Ovary (tissue), 9 donors: ENCODE results near the gene MMP3. TPM values are rescaled to one million over a fixed set of nuclear protein-coding genes. Genes with fewer than 3 reads are reported as not detected.

Experiments
- DNase-seq, 5 donors: peaks; one replicate each; pipeline ENCODE4 v3.0.0-alpha.2; 2019 to 2020
- H3K27ac ChIP-seq, 2 donors: fragments of 200-600 bp; one replicate each; pipeline versions ENCODE4 v1.5.1 to v1.8.0; 2019 to 2022
- H3K27me3 ChIP-seq: fragments of 200-600 bp; one replicate; pipeline ENCODE4 v1.8.0; 2022
- H3K36me3 ChIP-seq: fragments of 200-600 bp; sonication (generic); one replicate; pipeline ENCODE4 v1.5.1; 2019
- H3K4me1 ChIP-seq: one replicate; pipeline ENCODE4 v1.8.1; 2013; ENCODE audit warnings: mild to moderate bottlenecking, moderate library complexity; ENCODE audit not compliant: insufficient read depth
- H3K4me3 ChIP-seq: fragments of 200-600 bp; sonication (generic); one replicate; pipeline ENCODE4 v1.5.1; 2017
- H3K9me3 ChIP-seq, 2 donors: fragments of 200-600 bp in 1 of 2; sonication (generic) in 1 of 2; one replicate each; pipeline versions ENCODE4 v1.5.1 to v1.8.1; 2013 to 2019; ENCODE audit warnings: mild to moderate bottlenecking in 1 of 2, moderate library complexity in 1 of 2
- EP300 ChIP-seq: sonication (generic); formaldehyde crosslinking; IDR thresholded peaks from one replicate; pipeline ENCODE4 v1.6.1; 2017; ENCODE audit warnings: antibody characterized with exemption
- POLR2A ChIP-seq: fragments of 450-650 bp; IDR thresholded peaks from one replicate; pipeline ENCODE4 v1.6.1; 2017; ENCODE audit warnings: antibody characterized with exemption, mild to moderate bottlenecking, moderate library complexity
- whole genome bisulfite sequencing, 3 donors: extraction: QIAGEN DNeasy Blood & Tissue Kit in 1 of 3; methylation state at CpG; one replicate each; pipeline versions ENCODE4 v1.1.5 to v1.1.7; 2013 to 2017; 5-methylcytosine and 5-hydroxymethylcytosine counted together
- intact Hi-C, 4 donors: fragments of 100-400 bp; cut with DNase I; formaldehyde crosslinking; loops; one replicate each; pipeline versions ENCODE4 v1.11.0 to v1.15.1; 2022 to 2023
- polyA plus RNA-seq, 2 donors: library from polyadenylated mRNA; stranded (reverse); fragments of 200-250 nt in 1 of 2; fragments of 350-450 nt in 1 of 2; fragmentation: Illumina TruSeq in 1 of 2; extraction: RNeasy Lipid Tissue Mini Kit (QIAGEN cat#74804) in 1 of 2; gene quantifications; one replicate each; pipeline ENCODE4 v1.2.3, GENCODE V29; 2013 to 2014
- total RNA-seq, 7 donors: library from RNA; depleted of rRNA in 2 of 7; stranded (reverse); fragments of >200 nt in 2 of 7; fragmentation: NEBNext Ultra II Directional in 3 of 7; extraction: Animal tissue kit (Norgen Biotek cat#: 25700) in 3 of 7; gene quantifications; one replicate each; pipeline versions ENCODE4 v1.1.0 to v1.2.4, GENCODE V29; 2016 to 2023
- TF ChIP-seq, protein P1 (sequence below), 3 donors: fragments of 450-650 bp in 2 of 3; fragments of 200-600 bp in 1 of 3; IDR thresholded peaks; one replicate each; pipeline versions ENCODE4 v1.5.1 to v1.8.0; 2016 to 2022; ENCODE audit warnings: antibody characterized with exemption in 3 of 3, mild to moderate bottlenecking in 1 of 3
- donor health status: DM: no; HTN: no; CAD: no; lungs with moderate emphysema.
- donor health status: DM: no; HTN: no; CAD: no.
- donor health status: Bipolar disorder and iron deficiency.
- donor health status: DM: yes; HTN: yes; CAD: no.
- donor health status: DM: no; HTN: no; CAD: no.
- donor health status: DM: yes; HTN: yes; CAD: no.

The MMP3 gene
- total and polyA plus RNA-seq, 9 donors, result 0.04 to 0.37 (median 0.35) TPM; not detected in 6

DNA sequence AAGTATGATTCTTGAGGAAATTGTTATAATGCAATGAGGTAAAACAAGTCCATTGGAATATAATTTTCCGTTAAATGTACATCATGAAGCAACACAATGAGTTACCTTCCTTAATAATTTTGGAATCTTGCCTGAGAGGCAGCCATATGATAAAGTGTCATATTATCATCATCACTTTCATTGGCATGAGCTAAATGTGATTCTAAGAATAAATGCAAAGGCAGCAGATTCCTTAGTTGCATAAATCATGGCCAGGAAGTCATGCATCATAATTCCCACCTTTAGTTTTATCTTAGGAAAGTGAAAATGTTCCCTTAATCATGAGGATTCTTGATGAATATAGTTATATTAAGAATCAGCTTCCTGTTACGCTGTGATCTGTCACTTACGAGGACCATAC is 31.2 kb downstream of the MMP3 start:
- Histone ChIP-seq H3K4me3 (no peak overlapping the region), H3K9me3 (no peaks in the 10 kb centered on the region), H3K27ac (no peak overlapping the region), H3K36me3 (no peaks in the 10 kb centered on the region), H3K27me3 (no peaks in the 10 kb centered on the region), H3K4me1 (no peaks in the 10 kb centered on the region)
- TF ChIP-seq POLR2A, result no peak
- TF ChIP-seq, protein P1, sequence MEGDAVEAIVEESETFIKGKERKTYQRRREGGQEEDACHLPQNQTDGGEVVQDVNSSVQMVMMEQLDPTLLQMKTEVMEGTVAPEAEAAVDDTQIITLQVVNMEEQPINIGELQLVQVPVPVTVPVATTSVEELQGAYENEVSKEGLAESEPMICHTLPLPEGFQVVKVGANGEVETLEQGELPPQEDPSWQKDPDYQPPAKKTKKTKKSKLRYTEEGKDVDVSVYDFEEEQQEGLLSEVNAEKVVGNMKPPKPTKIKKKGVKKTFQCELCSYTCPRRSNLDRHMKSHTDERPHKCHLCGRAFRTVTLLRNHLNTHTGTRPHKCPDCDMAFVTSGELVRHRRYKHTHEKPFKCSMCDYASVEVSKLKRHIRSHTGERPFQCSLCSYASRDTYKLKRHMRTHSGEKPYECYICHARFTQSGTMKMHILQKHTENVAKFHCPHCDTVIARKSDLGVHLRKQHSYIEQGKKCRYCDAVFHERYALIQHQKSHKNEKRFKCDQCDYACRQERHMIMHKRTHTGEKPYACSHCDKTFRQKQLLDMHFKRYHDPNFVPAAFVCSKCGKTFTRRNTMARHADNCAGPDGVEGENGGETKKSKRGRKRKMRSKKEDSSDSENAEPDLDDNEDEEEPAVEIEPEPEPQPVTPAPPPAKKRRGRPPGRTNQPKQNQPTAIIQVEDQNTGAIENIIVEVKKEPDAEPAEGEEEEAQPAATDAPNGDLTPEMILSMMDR (IDR thresholded peaks at IDR 0.05), result no peak
- TF ChIP-seq EP300, result no peak
- intact Hi-C loops, result no loop called here
- no peak for DNase-seq
- WGBS, 3 donors, result 77 to 81% (median 80%) methylated on average over 3 of the region's 3 CpGs

DNA sequence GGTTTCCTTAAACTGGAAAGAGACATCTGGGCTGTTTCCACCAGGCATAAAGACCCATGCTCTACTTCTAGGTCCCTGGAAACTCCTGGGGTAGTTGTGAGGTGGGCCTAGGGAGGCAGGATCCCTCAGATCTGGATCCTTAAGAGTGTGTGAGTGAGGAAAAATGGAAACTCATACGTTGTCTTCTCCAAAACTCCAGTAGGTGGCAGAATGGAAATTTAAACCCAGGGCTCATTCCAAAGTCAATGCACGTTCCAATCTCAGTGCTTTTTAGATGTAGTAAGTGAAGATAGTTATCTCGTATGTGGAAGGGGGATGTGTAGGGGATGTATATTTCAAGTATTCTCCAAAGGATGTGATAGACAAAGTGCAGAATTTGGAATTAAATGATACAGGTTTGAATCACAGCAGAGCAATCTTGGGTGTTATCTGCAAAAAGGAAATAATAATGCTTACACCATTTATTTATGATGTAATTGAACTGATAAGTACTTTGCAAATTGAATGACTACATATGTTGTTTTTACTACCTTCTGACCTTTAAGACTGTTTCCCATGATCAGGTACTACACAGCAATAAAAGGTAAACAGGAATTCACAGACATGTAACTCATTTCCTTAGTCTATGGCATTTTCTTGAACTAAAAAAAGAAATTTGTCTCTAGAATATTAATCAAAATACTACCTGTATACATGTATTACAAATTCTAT is 32.3 kb downstream of the MMP3 start:
- 2 to 8% (median 3%) methylated on average over 3 of the region's 3 CpGs for WGBS, 3 donors
- Histone ChIP-seq H3K36me3 (no peaks in the 10 kb centered on the region), H3K4me3 (no peak overlapping the region), H3K27me3 (no peaks in the 10 kb centered on the region), H3K4me1 (no peaks in the 10 kb centered on the region), H3K9me3 (no peaks in the 10 kb centered on the region), H3K27ac (no peak overlapping the region)
- no peak for DNase-seq
- intact Hi-C loops, result no loop called here
- TF ChIP-seq POLR2A (no peak), EP300 (no peak)
- TF ChIP-seq, protein P1 (IDR thresholded peaks at IDR 0.05), result no peak

DNA sequence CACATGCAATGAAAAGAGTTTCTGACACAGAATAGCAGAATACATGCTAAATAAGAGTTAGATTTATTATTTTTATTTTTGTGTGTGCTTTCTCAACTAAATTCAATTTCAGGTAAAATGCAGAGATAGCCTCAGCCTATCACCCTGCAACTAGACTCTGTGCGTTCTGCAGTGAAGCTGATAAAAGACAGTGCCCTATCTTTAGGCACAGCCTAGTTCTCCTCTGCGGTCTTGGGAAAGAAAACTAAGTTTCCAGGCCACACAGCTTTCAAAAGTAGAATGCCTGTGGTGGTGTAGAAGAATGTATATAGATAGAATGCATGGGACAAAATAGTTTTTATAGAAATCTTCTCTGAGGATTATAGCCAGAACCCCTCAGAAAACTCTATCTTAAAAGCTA is 33.4 kb downstream of the MMP3 start:
- TF ChIP-seq POLR2A (no peak), EP300 (no peak)
- TF ChIP-seq, protein P1 (IDR thresholded peaks at IDR 0.05), result no peak
- no peak overlapping the region for H3K4me3 ChIP-seq
- WGBS, 3 donors, result 64 to 84% (median 70%) methylated on average over 2 of the region's 2 CpGs

DNA sequence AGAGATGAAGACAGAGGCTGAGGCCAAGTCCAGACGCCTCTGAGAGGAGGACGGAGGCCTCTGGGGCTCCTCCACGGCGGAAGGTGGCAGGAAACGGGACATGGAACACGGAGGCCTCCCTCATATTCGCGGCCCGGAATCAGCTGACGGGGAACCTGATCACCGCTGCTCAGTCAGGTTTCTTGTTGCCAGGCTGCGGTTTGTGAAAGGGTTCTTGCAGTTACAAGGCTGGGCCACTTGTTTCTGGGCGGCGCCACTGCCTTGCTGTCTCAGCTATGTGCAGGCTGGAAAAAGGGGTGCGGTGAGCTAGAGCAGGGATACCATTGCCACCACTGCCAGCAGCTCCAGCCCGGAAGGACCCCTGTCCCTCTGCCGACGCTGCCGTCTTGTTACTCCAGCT is 35.5 kb downstream of the MMP3 start:
- no peaks in the 10 kb centered on the region for H3K36me3 ChIP-seq
- H3K27ac ChIP-seq, result no peak overlapping the region
- 52 to 67% (median 61%) methylated on average over 19 of the region's 19 CpGs for WGBS, 3 donors
- no peaks in the 10 kb centered on the region for H3K27me3 ChIP-seq
- no peaks in the 10 kb centered on the region for H3K9me3 ChIP-seq
- H3K4me1 ChIP-seq, result no peaks in the 10 kb centered on the region
- intact Hi-C loops, result no loop called here
- no peak for DNase-seq
- H3K4me3 ChIP-seq, result no peak overlapping the region
- TF ChIP-seq POLR2A, result no peak
- TF ChIP-seq, protein P1 (IDR thresholded peaks at IDR 0.05), result no peak
- no peak for TF ChIP-seq EP300

More for the DNA sequence above, 33.4 kb downstream of the MMP3 start:
- DNase-seq, result no peak
- Histone ChIP-seq H3K27ac (no peak overlapping the region), H3K9me3 (no peaks in the 10 kb centered on the region), H3K36me3 (no peaks in the 10 kb centered on the region), H3K4me1 (no peaks in the 10 kb centered on the region), H3K27me3 (no peaks in the 10 kb centered on the region)
- intact Hi-C loops, result no loop called here
